Measurements from ENCODE around the gene COMMD3.

The COMMD3 gene

GRCh38 chr10:22324413-22324812 is 8.2 kb downstream of the COMMD3 start:
- peak overlapping the region; percentile 71 for H3K4me3 ChIP-seq (ENCODE audit: low read length)
- no peak for TF ChIP-seq ZNF274 (IDR thresholded peaks at IDR 0.05; ENCODE audit: low read depth, low read length)

DNA sequence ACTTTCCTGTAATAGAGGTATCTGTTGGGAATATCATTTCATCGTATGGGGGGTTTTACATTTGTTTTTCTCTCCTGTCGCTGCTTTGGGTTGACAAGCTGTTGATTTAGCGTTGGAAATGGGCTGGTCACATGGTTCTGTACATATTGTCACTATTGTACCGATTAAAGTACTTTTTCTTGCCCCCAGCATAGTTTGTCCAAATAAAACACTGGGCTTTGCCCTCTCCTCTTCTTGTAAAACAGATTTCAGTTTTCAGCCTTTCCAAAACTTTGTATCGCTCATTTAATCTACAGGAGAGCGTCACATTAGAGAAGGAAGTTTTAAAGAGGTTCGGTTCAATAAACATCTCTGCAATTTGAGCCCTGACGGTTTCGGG is 8.7 kb downstream of the COMMD3 start:
- TF ChIP-seq ZNF274 (IDR thresholded peaks at IDR 0.05; ENCODE audit: low read depth, low read length) = no peak
- peak overlapping the region; percentile 71 for H3K4me3 ChIP-seq (ENCODE audit: low read length)

DNA sequence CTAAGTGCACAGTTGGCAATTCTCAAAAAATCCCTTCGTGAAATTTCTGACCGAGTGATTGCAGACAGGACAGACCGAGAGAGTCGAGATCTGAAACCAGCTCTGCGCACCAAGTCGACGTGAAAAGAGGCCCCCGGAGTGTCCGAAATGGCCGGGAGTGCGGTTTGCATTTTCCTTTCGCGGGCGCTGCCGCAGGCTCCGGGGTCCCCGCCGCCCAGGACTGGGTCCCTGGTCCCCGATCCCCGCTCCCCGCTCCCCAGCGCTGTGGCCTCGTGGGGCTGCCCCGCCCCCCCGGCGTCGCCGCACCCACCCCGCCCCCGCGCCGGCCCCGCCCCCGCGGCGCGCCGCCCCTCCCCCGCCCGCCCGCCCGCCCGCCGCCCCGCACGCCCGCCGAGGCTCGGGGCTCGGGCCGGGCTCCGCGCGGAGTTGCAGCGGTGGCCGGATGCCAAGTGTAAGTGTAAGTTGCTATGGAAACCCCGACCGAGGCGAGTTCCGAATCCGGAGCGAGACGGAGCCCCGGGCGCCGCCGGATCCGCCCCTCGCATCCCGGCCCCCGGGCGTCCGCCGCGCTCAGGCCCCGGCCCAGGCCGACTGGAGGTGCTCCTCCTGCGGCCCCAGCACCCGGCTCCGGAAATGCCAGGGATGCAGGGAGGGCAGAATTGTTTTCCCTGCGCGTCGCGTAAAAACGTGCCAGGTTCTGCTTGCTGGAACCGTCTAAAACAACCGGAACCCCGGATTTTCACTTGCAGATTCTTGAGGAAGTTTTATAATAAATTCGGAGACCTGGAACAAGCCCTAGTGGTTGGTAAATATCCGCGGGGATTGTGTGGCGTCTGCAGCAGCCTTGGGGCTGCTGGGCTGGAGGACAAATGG is 9.3 kb downstream of the COMMD3 start:
- peak overlapping the region; percentile 72 for H3K4me3 ChIP-seq (ENCODE audit: low read length)
- TF ChIP-seq ZNF274 (IDR thresholded peaks at IDR 0.05; ENCODE audit: low read depth, low read length) = no peak

GRCh38 chr10:22326145-22326702 is 10.0 kb downstream of the COMMD3 start:
- H3K4me3 ChIP-seq (ENCODE audit: low read length) = peak overlapping the region; percentile 72
- TF ChIP-seq ZNF274 (IDR thresholded peaks at IDR 0.05; ENCODE audit: low read depth, low read length) = no peak

GRCh38 chr10:22329150-22329549 is 13.0 kb downstream of the COMMD3 start:
- no peak overlapping the region for H3K4me3 ChIP-seq (ENCODE audit: low read length)
- no peak for TF ChIP-seq ZNF274 (IDR thresholded peaks at IDR 0.05; ENCODE audit: low read depth, low read length)

DNA sequence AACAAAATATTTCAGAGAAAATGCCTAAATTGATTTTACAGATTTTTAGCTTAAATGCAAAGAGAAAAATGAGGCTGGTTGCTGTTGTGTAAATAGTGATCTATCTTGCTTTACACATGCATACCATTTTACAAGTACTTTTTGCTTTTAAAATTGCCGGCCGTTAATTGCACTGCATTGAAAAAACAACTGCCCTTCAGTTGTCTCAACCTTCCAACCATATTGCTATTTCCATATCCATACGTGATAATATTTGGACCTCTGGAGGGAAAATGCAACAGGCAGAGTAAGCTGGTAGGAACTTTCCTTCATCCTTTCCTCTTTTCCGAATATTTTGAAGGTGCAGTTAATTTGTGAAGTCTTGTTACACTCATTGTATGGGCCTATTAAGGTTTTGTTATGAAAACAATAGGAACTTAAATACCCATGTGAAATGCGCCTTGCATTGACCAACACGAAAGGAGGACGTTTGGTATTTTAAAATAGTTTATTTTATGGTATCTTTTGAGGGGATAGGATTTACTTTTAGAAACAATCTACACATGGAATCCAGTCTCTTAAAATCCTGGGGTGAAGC is 16.0 kb downstream of the COMMD3 start:
- no peak for TF ChIP-seq ZNF274 (IDR thresholded peaks at IDR 0.05; ENCODE audit: low read depth, low read length)

GRCh38 chr10:22333167-22333974 is 17.2 kb downstream of the COMMD3 start:
- H3K4me3 ChIP-seq (ENCODE audit: low read length) = peak overlapping the region; percentile 54; the same call in 1 of the 2 replicates
- no peak for TF ChIP-seq ZNF274 (IDR thresholded peaks at IDR 0.05; ENCODE audit: low read depth, low read length)

More for the DNA sequence above, 16.0 kb downstream of the COMMD3 start:
- H3K4me3 ChIP-seq (ENCODE audit: low read length) = no peak overlapping the region

DNA sequence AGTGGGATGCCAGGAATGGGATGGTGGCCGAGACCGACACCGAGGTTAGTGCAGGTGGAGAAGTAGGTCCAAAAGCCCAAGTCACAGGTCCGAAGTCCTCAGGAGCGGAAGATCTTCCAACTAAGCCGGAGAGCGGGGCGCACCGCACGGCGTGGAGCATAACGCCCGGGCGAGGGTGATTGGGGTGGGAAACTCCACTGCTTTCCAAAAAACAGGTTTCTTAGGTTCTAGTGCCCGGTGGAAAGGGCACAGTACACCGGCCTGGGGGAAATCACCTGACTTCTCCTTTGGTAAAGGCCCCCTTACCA is 17.7 kb downstream of the COMMD3 start:
- H3K4me3 ChIP-seq (ENCODE audit: low read length) = no peak overlapping the region; the same call in 1 of the 2 replicates

DNA sequence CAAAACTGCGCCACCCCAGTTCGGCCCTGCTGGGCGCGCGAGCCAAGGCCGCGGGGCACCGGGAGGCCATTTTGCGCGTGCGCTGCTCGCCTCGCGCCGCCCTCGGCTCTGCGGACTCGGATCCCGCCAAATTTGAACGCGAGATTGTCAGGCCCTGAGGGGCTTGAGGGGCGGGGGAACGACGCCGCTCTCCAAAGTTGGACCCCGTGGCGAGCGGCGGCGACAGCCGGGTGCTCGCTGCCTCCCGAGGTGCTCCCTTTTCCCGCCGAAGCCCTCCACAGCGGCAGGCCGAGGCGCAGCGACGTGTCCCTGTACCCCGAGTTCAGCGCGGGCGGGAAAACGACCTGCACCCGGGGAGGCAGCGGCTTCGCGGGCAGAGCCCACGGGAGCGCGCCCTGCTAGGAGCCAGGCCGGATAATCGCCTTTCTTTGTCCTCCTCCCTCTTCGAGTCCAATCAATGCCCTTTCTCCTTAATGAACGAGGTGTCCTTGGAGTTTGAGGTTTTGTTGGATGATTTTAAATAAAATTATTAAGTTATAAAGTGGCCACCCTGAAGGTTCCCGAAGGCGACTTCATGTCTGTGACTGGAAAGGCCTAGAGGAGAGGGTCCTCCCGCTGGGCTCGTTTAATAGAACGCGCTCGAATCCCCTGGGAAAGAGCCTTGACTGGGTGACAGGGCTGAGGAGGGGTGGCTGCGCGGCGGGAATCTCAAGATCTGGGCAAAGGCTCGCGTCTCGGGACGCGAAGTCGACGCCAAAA is 18.4 kb downstream of the COMMD3 start:
- peak overlapping the region; percentile 23; the same call in 1 of the 2 replicates for H3K4me3 ChIP-seq (ENCODE audit: low read length)
- no peak for TF ChIP-seq ZNF274 (IDR thresholded peaks at IDR 0.05; ENCODE audit: low read depth, low read length)

More for the DNA sequence above, 17.7 kb downstream of the COMMD3 start:
- no peak for TF ChIP-seq ZNF274 (IDR thresholded peaks at IDR 0.05; ENCODE audit: low read depth, low read length)

DNA sequence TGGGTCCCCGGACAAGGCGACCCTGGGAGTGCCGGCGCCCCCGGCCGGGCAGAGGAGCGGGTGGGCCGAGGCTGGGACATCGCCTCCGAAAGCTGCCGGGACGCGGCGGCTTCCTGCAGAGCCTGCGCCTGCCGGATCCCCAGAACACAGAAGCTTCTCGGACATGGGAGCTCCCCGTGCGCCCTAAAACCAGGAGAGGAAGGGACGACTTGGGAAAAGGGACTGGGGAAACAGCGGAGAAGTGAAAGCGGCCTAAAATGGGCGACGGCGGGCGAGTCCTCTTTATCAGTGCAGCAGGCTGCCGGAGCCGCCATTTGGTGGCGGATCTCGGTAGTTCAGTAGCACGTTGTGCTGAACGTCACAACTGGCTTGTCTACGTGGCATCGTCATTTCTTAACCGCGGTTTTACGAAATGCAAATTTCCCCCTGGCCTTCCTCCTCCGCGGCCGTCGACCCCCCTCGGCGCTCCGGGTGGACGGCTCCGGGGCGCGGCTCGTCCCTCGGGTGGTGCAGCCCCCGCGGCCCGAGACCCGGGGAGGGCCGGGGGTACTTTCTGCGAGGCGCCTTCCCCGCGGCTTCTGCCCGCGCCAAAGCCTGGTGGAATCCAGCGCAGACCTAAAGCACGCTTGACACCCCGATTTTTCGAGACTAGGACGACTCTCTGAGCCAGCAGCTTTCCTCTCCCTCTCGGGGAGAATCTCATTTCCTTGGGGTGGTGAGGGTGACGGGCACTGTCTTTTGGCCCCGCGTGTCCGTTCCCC is 19.2 kb downstream of the COMMD3 start:
- H3K4me3 ChIP-seq (ENCODE audit: low read length) = peak overlapping the region; percentile 23; the same call in 1 of the 2 replicates
- TF ChIP-seq ZNF274 (IDR thresholded peaks at IDR 0.05; ENCODE audit: low read depth, low read length) = no peak

DNA sequence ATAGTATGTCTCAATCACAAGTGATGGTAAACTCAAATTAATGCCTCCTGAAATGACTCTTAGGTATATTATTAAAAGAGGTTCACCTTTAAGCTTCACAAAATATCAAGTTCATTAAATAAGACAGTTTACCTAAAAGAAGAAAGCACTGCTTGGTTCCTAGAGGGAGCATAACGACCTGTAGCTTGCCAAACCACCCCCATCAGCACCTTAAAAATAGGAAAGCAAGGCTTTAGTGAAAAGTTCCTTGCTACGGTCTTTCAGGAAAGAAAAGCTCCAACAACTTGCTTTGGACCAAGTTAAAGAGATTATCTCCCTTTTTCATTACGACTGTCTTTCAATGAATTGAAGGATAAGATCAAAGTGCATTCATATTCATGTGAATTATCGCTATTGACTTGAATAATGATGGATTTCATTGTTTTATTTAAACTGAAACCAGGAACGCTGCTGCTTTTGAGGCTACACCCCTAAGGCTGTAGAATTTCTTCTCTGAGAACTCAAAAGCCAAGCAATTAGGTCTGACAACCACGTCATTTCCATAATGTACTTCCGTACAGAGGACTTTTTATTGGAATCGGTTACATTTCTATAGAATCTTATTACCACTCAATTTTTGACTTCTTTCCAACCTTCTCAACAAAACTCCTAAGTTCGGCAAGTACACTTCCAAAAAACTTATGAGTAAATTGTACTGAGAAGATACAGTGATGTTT is 22.2 kb downstream of the COMMD3 start:
- no peak for TF ChIP-seq ZNF274 (IDR thresholded peaks at IDR 0.05; ENCODE audit: low read depth, low read length)
- no peak overlapping the region for H3K4me3 ChIP-seq (ENCODE audit: low read length)

DNA sequence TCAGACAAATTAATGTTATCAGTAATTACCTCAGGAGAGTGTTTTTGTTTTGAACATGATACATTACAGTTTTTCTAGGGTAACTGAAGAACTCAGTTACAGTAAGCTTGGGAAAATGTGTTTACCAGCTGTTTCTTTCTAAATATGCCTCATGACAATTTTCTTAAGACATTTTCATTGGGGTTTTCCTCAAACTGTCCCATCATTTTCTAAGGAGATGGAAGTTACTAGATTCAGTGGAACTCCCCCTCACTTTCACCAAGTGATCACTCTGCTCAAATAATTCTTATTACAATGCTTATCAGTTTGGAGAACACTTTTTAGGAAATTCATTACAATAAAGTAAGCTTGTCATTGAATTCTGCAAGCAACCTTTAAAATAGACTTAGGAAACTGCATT is 22.7 kb downstream of the COMMD3 start:
- TF ChIP-seq ZNF274 (IDR thresholded peaks at IDR 0.05; ENCODE audit: low read depth, low read length) = no peak
- H3K4me3 ChIP-seq (ENCODE audit: low read length) = no peak overlapping the region
